GM12878 (cell line): ENCODE results near the gene CDH5. TPM values are rescaled to one million over a fixed set of nuclear protein-coding genes. Genes with fewer than 3 reads are reported as not detected.

Experiments used
- ATAC-seq: fragments of 200-7000 bp; cut with Tn5 transposase; 3 replicates; pipeline ENCODE4 v1.9.1; 2020; ENCODE audit warnings: mild to moderate bottlenecking, moderate library complexity
- BruUV-seq: library from RNA; stranded (reverse); fragments of 400-500 nt; replicated peaks from 2 replicates; lab custom pipeline; 2021; lab: Mats Ljungman, UMichigan
- CTCF ChIA-PET: fragments of 300-600 bp; sonication (Branson Sonifier 250); formaldehyde crosslinking; extraction: SDS; loops from one replicate; lab custom pipeline; 2021; ENCODE audit warnings: inconsistent platforms; lab: Yijun Ruan, JAX
- POLR2A ChIA-PET: fragments of 350-600 bp; formaldehyde crosslinking; extraction: SDS; loops from one replicate; lab custom pipeline; 2021; ENCODE audit warnings: inconsistent platforms; lab: Charles Lee
- RAD21 ChIA-PET: fragments of 300-600 bp; sonication (Branson Sonifier 250); formaldehyde crosslinking; loops from one replicate; lab custom pipeline; 2023; ENCODE audit warnings: antibody characterized with exemption; ENCODE audit not compliant: unreplicated experiment; lab: Charles Lee
- SMC1A ChIA-PET: fragments of 300-600 bp; sonication (Branson Sonifier 250); formaldehyde crosslinking; loops from one replicate; lab custom pipeline; 2023; ENCODE audit not compliant: unreplicated experiment, uncharacterized antibody; lab: Charles Lee
- DNase-seq: peaks from one replicate; pipeline ENCODE4 v3.0.0-alpha.2; 2011; ENCODE audit warnings: low read depth, low spot score
- FAIRE-seq: peaks from 3 replicates; lab custom pipeline; 2011; peaks lifted over from hg19 to GRCh38; lab: Jason Lieb, UNC
- H2AFZ ChIP-seq: 2 replicates; pipeline ENCODE4 v1.6.0; 2011; ENCODE audit warnings: low read depth, low read length, control low read depth; ENCODE audit not compliant: control insufficient read depth
- H3K27ac ChIP-seq: 2 replicates; pipeline ENCODE4 v1.5.1; 2011; ENCODE audit warnings: control low read depth; ENCODE audit not compliant: control insufficient read depth, insufficient read depth
- H3K27me3 ChIP-seq, 2 experiments: replicated peaks in 1 of 2; 2 replicates each; pipeline versions ENCODE4 v1.6.0 to v1.6.1; 2011; ENCODE audit warnings: low read length in 1 of 2; ENCODE audit not compliant: control insufficient read depth in 2 of 2, insufficient read depth in 2 of 2
- H3K36me3 ChIP-seq, 2 experiments: 2 replicates each; pipeline ENCODE4 v1.5.1; 2011; ENCODE audit warnings: low read length in 1 of 2; ENCODE audit not compliant: control insufficient read depth in 2 of 2, insufficient read depth in 2 of 2
- H3K4me1 ChIP-seq: 2 replicates; pipeline ENCODE4 v1.6.1; 2011; ENCODE audit warnings: mild to moderate bottlenecking, low read length, moderate library complexity, mixed read lengths; ENCODE audit not compliant: control insufficient read depth, insufficient read depth
- H3K4me2 ChIP-seq: 2 replicates; pipeline ENCODE4 v1.6.0; 2011; ENCODE audit warnings: control low read depth; ENCODE audit not compliant: control insufficient read depth, insufficient read depth
- H3K4me3 ChIP-seq: fragments of 200-600 bp; sonication (generic); 2 replicates; pipeline ENCODE4 v1.5.1; 2016
- H3K79me2 ChIP-seq: 2 replicates; pipeline ENCODE4 v1.6.0; 2011; ENCODE audit warnings: low read length; ENCODE audit not compliant: control insufficient read depth, insufficient read depth
- H3K9ac ChIP-seq: 2 replicates; pipeline ENCODE4 v1.8.0; 2011; ENCODE audit warnings: low read length, control low read depth, mixed read lengths; ENCODE audit not compliant: control insufficient read depth, insufficient read depth
- H3K9me3 ChIP-seq: replicated peaks from 3 replicates; pipeline ENCODE4 v1.5.1; 2011; ENCODE audit warnings: mild to moderate bottlenecking, low read length; ENCODE audit not compliant: control insufficient read depth, insufficient read depth
- H4K20me1 ChIP-seq: 2 replicates; pipeline ENCODE4 v1.6.0; 2011; ENCODE audit not compliant: control insufficient read depth, insufficient read depth
- CHD2 ChIP-seq: IDR thresholded peaks from 2 replicates; pipeline ENCODE4 v1.6.1; 2011; ENCODE audit warnings: low read depth, low read length, improper control_type of control experiment, borderline replicate concordance
- CTCF ChIP-seq, 3 experiments: IDR thresholded peaks in 2 of 3; conservative IDR thresholded peaks in 1 of 3; 2 replicates each; pipeline ENCODE4 v1.5.1; 2011; ENCODE audit warnings: low read depth in 3 of 3, low read length in 3 of 3, mild to moderate bottlenecking in 3 of 3, control low read depth in 2 of 3, moderate library complexity in 2 of 3, inconsistent platforms in 1 of 3, mixed read lengths in 1 of 3; ENCODE audit not compliant: control insufficient read depth in 2 of 3, insufficient read depth in 1 of 3; ENCODE audit errors: extremely low read depth in 1 of 3
- E4F1 ChIP-seq: fragments of 450-650 bp; IDR thresholded peaks from 2 replicates; pipeline ENCODE4 v1.6.1; 2018; ENCODE audit warnings: borderline replicate concordance, mild to moderate bottlenecking; ENCODE audit not compliant: partially characterized antibody
- EP300 ChIP-seq, 2 experiments: fragments of 150-350 bp in 1 of 2; IDR thresholded peaks; 2 replicates each; pipeline ENCODE4 v1.6.1; 2011 to 2012; ENCODE audit warnings: low read depth in 2 of 2, low read length in 2 of 2, borderline replicate concordance in 1 of 2, improper control_type of control experiment in 1 of 2, inconsistent platforms in 1 of 2; ENCODE audit not compliant: control insufficient read depth in 1 of 2
- ETV6 ChIP-seq, 2 experiments: fragments of 450-650 bp in 1 of 2; IDR thresholded peaks in 1 of 2; conservative IDR thresholded peaks in 1 of 2; 2 replicates each; pipeline ENCODE4 v1.6.1; 2014; ENCODE audit warnings: antibody characterized with exemption in 1 of 2, borderline replicate concordance in 1 of 2, low read depth in 1 of 2, mild to moderate bottlenecking in 1 of 2, moderate library complexity in 1 of 2
- IKZF1 ChIP-seq: fragments of 450-650 bp; conservative IDR thresholded peaks from 2 replicates; pipeline ENCODE4 v1.6.1; 2017; ENCODE audit warnings: antibody characterized with exemption, mild to moderate bottlenecking
- KLF5 ChIP-seq: fragments of 450-650 bp; IDR thresholded peaks from 2 replicates; pipeline ENCODE4 v1.6.1; 2014; ENCODE audit warnings: mild to moderate bottlenecking; ENCODE audit not compliant: partially characterized antibody
- MEF2A ChIP-seq: IDR thresholded peaks from 2 replicates; pipeline ENCODE4 v1.6.1; 2011; ENCODE audit warnings: low read depth, mild to moderate bottlenecking, low read length, moderate library complexity; ENCODE audit not compliant: insufficient read depth
- MTA2 ChIP-seq: fragments of 450-650 bp; IDR thresholded peaks from 2 replicates; pipeline ENCODE4 v1.6.1; 2016; ENCODE audit warnings: low read depth, mild to moderate bottlenecking, moderate library complexity
- PML ChIP-seq: IDR thresholded peaks from 2 replicates; pipeline ENCODE4 v1.6.1; 2012; ENCODE audit warnings: low read length, inconsistent platforms
- POLR2AphosphoS2 ChIP-seq: IDR thresholded peaks from 2 replicates; pipeline ENCODE4 v1.6.1; 2011; ENCODE audit warnings: low read depth, mild to moderate bottlenecking, low read length, improper control_type of control experiment, moderate library complexity
- RAD21 ChIP-seq: IDR thresholded peaks from 2 replicates; pipeline ENCODE4 v1.6.1; 2011; ENCODE audit warnings: mild to moderate bottlenecking, low read depth, low read length, moderate library complexity; ENCODE audit not compliant: insufficient read depth
- SIX5 ChIP-seq: IDR thresholded peaks from 2 replicates; pipeline ENCODE4 v1.6.1; 2011; ENCODE audit warnings: mild to moderate bottlenecking, low read depth, low read length, moderate library complexity; ENCODE audit not compliant: severe bottlenecking
- TBL1XR1 ChIP-seq: IDR thresholded peaks from 2 replicates; pipeline ENCODE4 v1.6.1; 2012; ENCODE audit warnings: low read depth, low read length, improper control_type of control experiment
- ZNF384 ChIP-seq: IDR thresholded peaks from 2 replicates; pipeline ENCODE4 v1.6.1; 2012; ENCODE audit warnings: low read depth, mild to moderate bottlenecking, low read length, improper control_type of control experiment, borderline replicate concordance
- ZSCAN29 ChIP-seq: fragments of 450-650 bp; IDR thresholded peaks from 2 replicates; pipeline ENCODE4 v1.6.1; 2017; ENCODE audit warnings: mild to moderate bottlenecking, moderate library complexity
- WGBS: methylation state at CpG from one replicate; pipeline ENCODE4 v1.1.6; 2016; ENCODE audit warnings: low lambda C conversion rate; ENCODE audit not compliant: insufficient replicate concordance, insufficient coverage; ENCODE audit errors: missing lambda C conversion rate; 5-methylcytosine and 5-hydroxymethylcytosine counted together
- in situ Hi-C: fragments of 300-500 bp; cut with MboI; formaldehyde crosslinking; loops from 9 replicates; pipeline ENCODE4 v1.14.3; 2018; ENCODE audit warnings: mixed read lengths
- intact Hi-C: fragments of 100-400 bp; cut with micrococcal nuclease; formaldehyde crosslinking; loops from one replicate; pipeline ENCODE4 v1.14.2; 2022; ENCODE audit not compliant: unreplicated experiment
- polyA plus RNA-seq, 11 experiments: library from polyadenylated mRNA; depleted of rRNA in 4 of 11; unstranded in 6 of 11; stranded (reverse) in 5 of 11; fragments of >200 nt; fragmentation: Nextera tagmentation in 4 of 11; fragmentation: Illumina TruSeq in 1 of 11; extraction: Ambion mirVana in 4 of 11; extraction: Trizol in 1 of 11; gene quantifications; 1 replicate in 1 of 11; 2 replicates in 10 of 11; pipeline versions ENCODE4 v1.2.1 to v1.2.3, GENCODE V29; 2011 to 2016; ENCODE audit warnings: inconsistent platforms in 2 of 11, missing spikeins in 2 of 11, low read depth in 1 of 11
- total RNA-seq, 4 experiments: library from RNA; depleted of rRNA in 3 of 4; stranded (reverse); fragments of >200 nt in 3 of 4; fragmentation: Illumina TruSeq in 1 of 4; extraction: Trizol in 1 of 4; gene quantifications; 2 replicates each; pipeline versions ENCODE4 v1.2.1 to v1.2.3, GENCODE V29; 2013 to 2021

Gene CDH5
- total and polyA plus RNA-seq, 10 of the 15 experiments (the other 5 are each of a cell fraction or from before 2014, with no cell fraction given) = not detected

- Histone ChIP-seq H3K27me3 (peaks cover 2 to 3% of the 10 kb centered on the region in 2 experiments), H2AFZ (no peak overlapping the region), H3K9me3 (no peaks in the 10 kb centered on the region), H3K36me3 (no peaks in the 10 kb centered on the region), H3K4me1 (no peaks in the 10 kb centered on the region), H3K79me2 (no peaks in the 10 kb centered on the region), H4K20me1 (no peaks in the 10 kb centered on the region), H3K9ac (no peak overlapping the region), H3K4me3 (no peak overlapping the region), H3K4me2 (no peak overlapping the region), H3K27ac (no peak overlapping the region)
- RAD21 ChIA-PET = interaction anchor here (1.1 kb wide), 1 partner anchor 24 kb away, joined by 3 read pairs; no protein-coding TSS in a partner anchor
- CTCF ChIA-PET = interaction anchor here (1.5 kb wide), 1 partner anchor 13 kb away, joined by 3 read pairs; no protein-coding TSS in a partner anchor
- TF ChIP-seq EP300 (IDR thresholded peaks at IDR 0.05; ENCODE audit: borderline replicate concordance in 1 of 2, control insufficient read depth in 1 of 2, low read depth in 2 of 2, low read length in 2 of 2) (no peak), MEF2A (no peak), PML (no peak), CHD2 (no peak), KLF5 (no peak), ETV6 (conservative IDR thresholded peaks at IDR 0.05 in 1 of 2, IDR thresholded peaks at IDR 0.05 in 1 of 2; ENCODE audit: borderline replicate concordance in 1 of 2, low read depth in 1 of 2) (no peak), MTA2 (no peak), E4F1 (no peak), ZNF384 (no peak), TBL1XR1 (no peak), POLR2AphosphoS2 (no peak), ZSCAN29 (no peak), SIX5 (no peak), RAD21 (no peak), IKZF1 (no peak), CTCF (IDR thresholded peaks at IDR 0.05 in 2 of 3, conservative IDR thresholded peaks at IDR 0.05 in 1 of 3; ENCODE audit: control insufficient read depth in 2 of 3, extremely low read depth in 1 of 3, insufficient read depth in 1 of 3, low read depth in 3 of 3, low read length in 3 of 3) (no peak)
- ATAC-seq (no peak), FAIRE-seq (no peak), DNase-seq (no peak)
- 0% methylated on average over 3 of the region's 3 CpGs for WGBS
- in situ Hi-C loops = no loop called here
- POLR2A ChIA-PET = no interaction called here
- SMC1A ChIA-PET = no interaction called here
- no TSS peak for BruUV-seq
- intact Hi-C loops = no loop called here
Measured at GRCh38 chr16:66451548-66451947, 85.1 kb downstream of the CDH5 start.
